ENCODE results near the gene SPTBN4.
A peak's percentile ranks its signal among the peaks of the same experiment; 100 is the strongest.
"Not testable (repeated sequence)": the region's sequence is repeated elsewhere in the genome, so short reads cannot be mapped to it uniquely, and the experiment has no call there.

The SPTBN4 gene

GRCh38 chr19:40465025-40465556 lies 1.7 kb upstream of the SPTBN4 start:
- DNase-seq (ENCODE audit: low read depth) = no peak

- peak; percentile 97 for DNase-seq (ENCODE audit: low read depth)
Measured at GRCh38 chr19:40465557-40466218, 1.1 kb upstream of the SPTBN4 start, which contains the start of gene BLVRB. Gene BLVRB (minus strand): TSS chr19:40465745. CDS start chr19:40465688, 57 bp downstream.

- DNase-seq (ENCODE audit: low read depth) = peak; percentile 76
Measured at GRCh38 chr19:40466219-40466984, 399 bp upstream of the SPTBN4 start.

- DNase-seq (ENCODE audit: low read depth) = no peak
Measured at GRCh38 chr19:40469011-40469410, 2.2 kb downstream of the SPTBN4 start.

GRCh38 chr19:40471111-40471510 lies 4.3 kb downstream of the SPTBN4 start:
- DNase-seq (ENCODE audit: low read depth) = no peak

- no peak for DNase-seq (ENCODE audit: low read depth)
Measured at GRCh38 chr19:40472516-40472915, 5.7 kb downstream of the SPTBN4 start.

GRCh38 chr19:40474737-40475136 lies 7.9 kb downstream of the SPTBN4 start:
- no peak for DNase-seq (ENCODE audit: low read depth)

GRCh38 chr19:40475878-40476644 lies 9.3 kb downstream of the SPTBN4 start:
- not testable (repeated sequence) for DNase-seq (ENCODE audit: low read depth)

GRCh38 chr19:40486017-40486416 lies 19.2 kb downstream of the SPTBN4 start:
- DNase-seq (ENCODE audit: low read depth) = no peak

- DNase-seq (ENCODE audit: low read depth) = no peak
Measured at GRCh38 chr19:40489882-40490230, 23.1 kb downstream of the SPTBN4 start.

GRCh38 chr19:40492274-40492673 lies 25.5 kb downstream of the SPTBN4 start:
- no peak for DNase-seq (ENCODE audit: low read depth)

- no peak for DNase-seq (ENCODE audit: low read depth)
Measured at GRCh38 chr19:40493778-40494177, 27.0 kb downstream of the SPTBN4 start.

GRCh38 chr19:40494191-40494838 lies 27.5 kb downstream of the SPTBN4 start:
- no peak for DNase-seq (ENCODE audit: low read depth)

GRCh38 chr19:40497214-40497613 lies 30.4 kb downstream of the SPTBN4 start:
- DNase-seq (ENCODE audit: low read depth) = no peak

- no peak for DNase-seq (ENCODE audit: low read depth)
Measured at GRCh38 chr19:40499320-40499719, 32.5 kb downstream of the SPTBN4 start.

GRCh38 chr19:40500678-40501530 lies 34.1 kb downstream of the SPTBN4 start:
- not testable (repeated sequence) for DNase-seq (ENCODE audit: low read depth)

- DNase-seq (ENCODE audit: low read depth) = no peak
Measured at GRCh38 chr19:40501599-40501998, 34.8 kb downstream of the SPTBN4 start.

- DNase-seq (ENCODE audit: low read depth) = no peak
Measured at GRCh38 chr19:40502081-40502480, 35.3 kb downstream of the SPTBN4 start.

- DNase-seq (ENCODE audit: low read depth) = no peak
Measured at GRCh38 chr19:40502647-40503319, 36.0 kb downstream of the SPTBN4 start.

GRCh38 chr19:40503320-40503695 lies 36.5 kb downstream of the SPTBN4 start:
- no peak for DNase-seq (ENCODE audit: low read depth)

- DNase-seq (ENCODE audit: low read depth) = no peak
Measured at GRCh38 chr19:40506099-40506498, 39.3 kb downstream of the SPTBN4 start.

Data from T-helper 22 cell (primary cell).